KOPT-K1 (cell line): ENCODE results near the gene ATP8A2.

Experiments used
- H3K27ac ChIP-seq: fragments of 200-600 bp; sonication (generic); 2 replicates; pipeline ENCODE4 v1.5.1; 2016; ENCODE audit warnings: antibody characterized with exemption, mild to moderate bottlenecking, low read depth, low read length; ENCODE audit not compliant: poor library complexity, severe bottlenecking
- H3K36me3 ChIP-seq: fragments of 200-600 bp; sonication (generic); 2 replicates; pipeline ENCODE4 v1.5.1; 2017; ENCODE audit warnings: antibody characterized with exemption, mild to moderate bottlenecking, low read length, moderate library complexity; ENCODE audit not compliant: insufficient read depth
- H3K9me3 ChIP-seq: fragments of 200-600 bp; sonication (generic); 2 replicates; pipeline ENCODE4 v1.5.1; 2017; ENCODE audit warnings: antibody characterized with exemption, low read length, mild to moderate bottlenecking; ENCODE audit not compliant: insufficient read depth, poor library complexity, severe bottlenecking

Gene ATP8A2

DNA sequence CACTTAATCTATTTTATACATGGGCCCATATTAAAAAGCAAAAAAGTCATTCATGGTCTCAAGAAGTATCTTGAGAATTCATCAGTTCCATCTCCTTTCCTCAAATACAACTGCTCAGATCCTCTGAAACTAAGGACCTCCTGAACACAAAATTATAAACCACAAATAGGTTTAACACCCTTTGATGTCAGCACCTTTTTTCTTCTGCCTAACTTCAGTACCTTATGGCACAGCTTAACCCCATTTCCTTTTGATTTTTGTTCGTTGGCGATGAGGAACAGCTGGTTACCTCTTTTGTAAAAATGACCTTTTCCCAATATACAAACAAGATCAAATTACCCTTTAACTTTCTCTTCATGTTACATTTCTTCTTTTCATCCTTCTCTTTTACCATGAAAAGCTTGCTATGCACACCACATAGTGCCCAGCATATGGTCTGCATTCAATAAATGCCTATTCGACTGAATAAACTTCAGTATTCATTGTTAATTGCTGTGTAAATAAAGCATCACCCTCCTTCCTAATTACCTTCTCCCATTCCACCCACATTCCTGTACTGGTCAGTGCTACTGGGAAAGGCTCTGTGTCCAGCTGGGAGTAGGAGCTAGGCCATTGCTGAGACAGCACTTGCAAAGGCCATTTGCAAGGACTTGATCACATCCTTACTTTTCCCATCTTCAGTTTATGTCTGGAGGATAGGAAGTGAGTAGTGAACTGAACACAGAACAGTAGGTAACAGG is 362.1 kb downstream of the ATP8A2 start:
- H3K9me3 ChIP-seq, result no peaks in the 10 kb centered on the region
- peak overlapping the region; percentile 84 for H3K27ac ChIP-seq
- H3K36me3 ChIP-seq, result no peaks in the 10 kb centered on the region

GRCh38 chr13:25738342-25739196 is 366.8 kb downstream of the ATP8A2 start:
- no peaks in the 10 kb centered on the region for H3K36me3 ChIP-seq
- H3K9me3 ChIP-seq, result no peaks in the 10 kb centered on the region
- H3K27ac ChIP-seq, result peak overlapping the region; percentile 79

DNA sequence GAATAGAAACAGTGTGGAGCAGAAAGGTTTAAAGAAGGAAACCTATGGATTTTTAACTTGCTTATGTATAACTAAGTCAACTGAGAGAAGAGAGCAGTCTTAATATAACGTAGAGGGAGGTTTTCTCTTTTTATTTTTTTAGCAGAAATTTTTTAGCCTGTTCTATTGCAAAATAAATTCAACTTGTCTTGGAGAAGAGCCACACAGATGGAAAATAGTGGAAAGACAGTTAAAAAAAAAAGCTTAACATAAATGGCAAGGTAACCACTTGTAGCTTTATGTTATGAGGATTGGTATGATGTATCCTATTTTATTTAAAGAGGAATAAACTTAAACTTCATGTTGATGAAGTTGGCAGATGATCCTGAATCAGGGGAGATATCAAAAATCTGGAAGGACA is 367.6 kb downstream of the ATP8A2 start:
- Histone ChIP-seq H3K36me3 (no peaks in the 10 kb centered on the region), H3K9me3 (no peaks in the 10 kb centered on the region), H3K27ac (peak overlapping the region; percentile 79)

DNA sequence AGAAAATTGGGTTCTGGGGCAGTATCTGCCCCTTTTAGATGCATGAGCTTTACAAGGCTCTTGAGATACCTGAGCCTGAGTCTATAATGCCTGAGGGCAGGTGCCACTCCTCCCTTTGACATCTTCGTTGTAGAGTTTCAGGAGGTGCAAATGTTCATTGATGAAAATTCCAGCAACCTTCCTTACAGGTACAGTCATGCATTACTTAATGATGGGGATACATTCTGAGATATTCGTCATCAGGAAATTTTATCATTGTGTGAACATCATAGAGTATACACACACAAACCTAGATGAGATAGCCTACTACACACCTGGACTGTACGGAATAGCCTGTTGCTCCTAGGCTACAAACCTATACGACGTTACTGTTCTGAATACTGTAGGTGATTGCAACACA is 370.0 kb downstream of the ATP8A2 start:
- H3K9me3 ChIP-seq, result no peaks in the 10 kb centered on the region
- no peak overlapping the region for H3K27ac ChIP-seq
- H3K36me3 ChIP-seq, result no peaks in the 10 kb centered on the region

DNA sequence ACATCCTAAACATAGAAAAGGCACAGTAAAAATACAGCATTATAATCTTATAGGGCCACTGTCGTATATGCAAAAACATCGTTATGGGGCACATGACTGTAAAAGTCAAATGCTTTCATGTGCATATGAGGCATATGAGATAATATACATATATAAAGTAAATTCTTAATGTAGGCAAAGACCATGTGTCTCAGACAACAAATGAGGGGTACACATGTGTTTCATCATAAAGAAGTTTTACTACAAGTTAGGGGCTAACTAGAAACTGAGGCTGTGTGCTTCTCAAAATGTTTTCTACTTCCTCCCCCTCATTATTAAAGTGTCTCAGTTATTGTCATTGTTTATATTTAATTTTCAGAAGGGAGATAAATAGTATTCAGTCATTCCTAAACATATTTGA is 370.4 kb downstream of the ATP8A2 start:
- Histone ChIP-seq H3K9me3 (no peaks in the 10 kb centered on the region), H3K27ac (no peak overlapping the region), H3K36me3 (no peaks in the 10 kb centered on the region)

DNA sequence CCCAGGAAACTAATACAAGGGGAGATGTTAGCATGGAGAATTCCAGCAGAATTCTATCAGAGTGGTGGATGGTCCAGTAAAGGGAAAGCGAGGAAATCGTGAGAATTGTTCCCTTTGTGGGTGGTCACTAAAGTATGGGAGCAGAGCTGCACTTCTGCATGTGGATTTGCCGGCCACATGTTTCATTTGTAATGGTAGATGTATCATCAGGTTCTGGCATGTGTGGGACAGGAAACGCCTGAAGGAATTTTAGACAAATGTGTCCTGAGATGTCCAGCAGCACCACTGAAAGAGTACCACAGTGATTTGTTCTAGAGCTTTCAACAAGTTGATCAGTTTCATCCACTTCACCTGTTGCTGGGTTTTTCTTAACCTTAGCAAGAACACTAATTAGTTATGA is 371.6 kb downstream of the ATP8A2 start:
- H3K27ac ChIP-seq, result no peak overlapping the region
- H3K36me3 ChIP-seq, result no peaks in the 10 kb centered on the region
- no peaks in the 10 kb centered on the region for H3K9me3 ChIP-seq

DNA sequence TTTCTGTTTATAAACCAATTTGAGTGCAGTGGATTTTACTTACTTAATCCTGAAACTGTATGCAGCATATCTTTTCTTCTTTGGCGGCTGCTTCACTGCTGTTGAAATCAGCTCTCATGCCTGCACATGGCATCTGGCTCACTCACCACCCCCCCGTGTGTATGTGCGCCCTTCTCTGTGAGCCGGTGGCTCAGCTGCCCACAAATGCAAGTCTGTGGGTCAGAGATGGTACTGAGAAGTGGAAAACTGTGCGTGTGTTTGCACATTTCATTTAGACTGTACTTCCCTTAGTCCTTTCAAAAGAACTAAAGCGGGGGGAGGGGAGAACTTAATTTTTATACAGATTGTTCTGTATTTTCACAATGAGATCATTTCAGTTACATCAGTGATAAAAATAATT is 372.4 kb downstream of the ATP8A2 start:
- Histone ChIP-seq H3K9me3 (no peaks in the 10 kb centered on the region), H3K36me3 (no peaks in the 10 kb centered on the region), H3K27ac (peak overlapping the region; percentile 17)

DNA sequence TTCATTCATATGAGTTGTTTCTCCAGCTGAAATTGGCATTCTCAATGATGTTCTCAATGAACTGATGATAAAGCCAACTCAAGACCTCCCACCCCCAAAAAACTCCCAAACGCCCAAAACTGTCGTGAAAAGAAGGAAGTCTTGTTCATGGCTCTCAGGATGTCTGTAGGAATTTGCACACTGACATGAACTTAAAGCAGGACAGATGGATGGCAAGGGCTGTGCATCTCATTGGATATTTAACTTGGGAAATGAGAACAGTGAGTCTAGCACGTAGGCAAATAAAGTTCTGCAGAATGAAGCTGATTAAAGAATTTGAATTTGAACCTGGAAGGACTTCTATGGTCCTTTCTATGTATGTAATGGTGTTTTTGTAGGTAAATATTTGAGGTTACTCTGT is 374.4 kb downstream of the ATP8A2 start:
- Histone ChIP-seq H3K27ac (no peak overlapping the region), H3K9me3 (no peaks in the 10 kb centered on the region), H3K36me3 (no peaks in the 10 kb centered on the region)

DNA sequence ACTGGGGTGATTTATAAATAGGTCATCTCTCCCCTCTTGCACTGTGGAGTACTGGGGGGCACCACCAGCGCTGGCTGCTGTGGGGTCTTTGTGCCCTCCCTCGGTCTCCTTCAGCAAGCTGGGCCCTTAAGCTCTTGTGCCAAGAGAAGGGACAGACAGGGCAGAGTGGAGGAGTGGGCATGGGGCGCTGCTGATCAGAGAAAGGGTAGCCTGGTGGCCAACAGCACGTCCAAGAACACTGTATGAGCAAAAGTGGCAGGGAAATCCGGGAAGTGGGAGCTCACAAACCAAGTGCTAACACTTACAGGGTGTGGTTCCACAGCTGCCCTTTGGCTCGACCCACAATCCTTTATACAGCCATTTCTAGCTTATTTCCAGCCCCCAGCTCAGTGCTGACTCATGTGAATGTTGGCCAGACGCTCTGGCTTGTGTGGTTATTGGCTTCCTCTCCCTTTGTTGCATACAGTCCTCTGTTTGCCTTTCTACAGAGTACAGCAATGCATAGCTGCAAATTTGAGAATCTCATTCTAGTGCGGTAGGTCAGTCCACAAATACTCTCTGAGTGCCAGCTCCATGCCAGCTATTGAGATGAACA is 381.3 kb downstream of the ATP8A2 start:
- peak overlapping the region; percentile 71 for H3K27ac ChIP-seq
- no peaks in the 10 kb centered on the region for H3K36me3 ChIP-seq
- no peaks in the 10 kb centered on the region for H3K9me3 ChIP-seq

DNA sequence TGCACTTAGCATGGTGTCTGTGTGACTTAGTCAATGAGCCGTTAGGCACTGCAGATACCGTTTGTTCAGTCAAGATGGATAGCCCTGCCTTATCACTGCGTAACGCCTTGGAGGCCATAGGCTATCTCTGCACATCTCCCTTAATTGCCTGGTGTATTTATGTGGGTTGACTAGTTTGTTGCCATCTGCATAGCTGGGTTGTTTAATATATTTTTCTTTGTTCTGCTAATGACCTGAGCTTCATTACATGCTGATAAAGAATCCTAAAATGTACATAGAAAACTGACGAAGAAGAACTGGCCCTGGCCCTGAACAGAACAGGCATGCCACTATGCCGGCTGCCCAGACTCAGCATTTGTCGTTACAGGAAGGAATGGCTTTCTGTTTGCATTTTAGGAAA is 382.2 kb downstream of the ATP8A2 start:
- Histone ChIP-seq H3K27ac (peak overlapping the region; percentile 71), H3K36me3 (no peaks in the 10 kb centered on the region), H3K9me3 (no peaks in the 10 kb centered on the region)

DNA sequence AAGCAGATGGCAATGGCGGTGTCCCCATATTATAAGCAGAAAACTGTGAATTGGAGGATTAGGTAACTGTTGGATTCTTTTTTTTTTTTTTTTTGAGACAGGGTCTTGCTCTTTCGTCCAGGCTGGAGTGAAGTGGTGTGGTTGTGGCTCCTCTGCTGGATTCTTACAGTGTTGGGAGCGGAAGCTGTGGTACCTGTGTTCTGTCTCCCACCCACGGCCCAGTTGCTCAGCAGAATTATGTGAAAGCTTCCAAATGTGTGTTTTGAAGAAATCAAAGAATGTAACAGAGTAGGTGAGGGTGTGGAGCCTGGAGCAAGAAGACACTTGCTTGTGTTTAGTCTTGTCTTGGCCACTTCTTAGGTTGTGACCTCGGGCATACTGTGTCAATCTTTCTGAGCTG is 384.5 kb downstream of the ATP8A2 start:
- H3K9me3 ChIP-seq, result no peaks in the 10 kb centered on the region
- H3K27ac ChIP-seq, result no peak overlapping the region
- no peaks in the 10 kb centered on the region for H3K36me3 ChIP-seq

DNA sequence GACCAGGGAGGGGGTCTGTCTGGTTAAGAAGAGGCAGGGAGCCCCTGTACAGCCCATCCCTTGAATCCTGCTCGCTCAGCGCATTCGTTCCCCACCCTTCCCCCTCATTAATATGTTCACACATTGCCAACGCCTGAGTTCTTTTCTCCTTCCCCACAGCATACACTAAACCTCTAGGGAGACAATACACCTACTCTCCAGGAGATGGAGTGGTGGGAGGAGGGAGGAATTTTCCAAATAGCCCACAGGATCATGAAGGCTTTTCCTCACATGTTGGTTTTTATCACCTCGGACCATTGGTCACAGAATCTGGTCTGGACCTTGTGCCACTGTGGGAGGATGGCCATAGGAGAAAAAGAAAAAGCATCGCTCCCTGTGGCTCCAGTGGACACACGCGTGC is 385.1 kb downstream of the ATP8A2 start:
- no peaks in the 10 kb centered on the region for H3K9me3 ChIP-seq
- H3K36me3 ChIP-seq, result no peaks in the 10 kb centered on the region
- H3K27ac ChIP-seq, result no peak overlapping the region

DNA sequence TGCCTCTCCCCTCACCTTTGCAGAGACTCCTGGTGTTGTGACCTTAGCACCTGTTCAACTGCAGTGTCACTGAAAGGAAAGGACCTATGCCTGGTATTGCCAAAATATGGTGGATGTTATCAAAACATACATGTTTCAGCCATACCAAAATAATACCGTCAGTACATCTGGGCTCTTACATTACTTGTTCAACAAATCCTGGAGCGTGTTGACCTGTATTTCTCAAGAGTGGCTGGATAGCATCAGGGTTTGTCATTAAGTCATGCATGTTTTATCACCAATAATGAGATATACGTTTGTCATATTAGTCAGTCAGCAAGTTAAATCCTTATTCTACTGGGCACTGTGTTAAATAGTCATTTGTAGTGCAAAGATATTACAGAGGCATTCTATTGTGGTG is 389.3 kb downstream of the ATP8A2 start:
- Histone ChIP-seq H3K27ac (no peak overlapping the region), H3K36me3 (no peaks in the 10 kb centered on the region), H3K9me3 (peaks cover 4% of the 10 kb centered on the region)

DNA sequence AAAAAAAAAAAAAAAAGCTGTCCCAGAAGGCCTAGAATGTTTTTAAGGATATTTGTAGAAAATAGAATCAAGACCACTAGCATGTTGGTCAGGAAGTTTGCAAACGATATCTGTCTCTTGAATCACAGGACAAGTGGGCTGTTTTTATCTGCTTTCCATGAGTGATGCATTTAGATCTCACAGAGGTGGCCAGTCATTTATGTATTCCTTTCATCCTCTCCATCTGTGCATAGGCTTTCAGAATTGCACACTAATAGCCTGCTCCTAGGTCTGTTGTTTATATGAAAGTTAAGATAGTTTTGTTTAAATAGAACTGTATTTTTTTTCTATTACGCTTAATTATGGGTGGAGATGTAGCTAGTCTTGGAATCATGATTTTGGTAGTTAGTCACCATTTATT is 390.5 kb downstream of the ATP8A2 start:
- no peaks in the 10 kb centered on the region for H3K36me3 ChIP-seq
- H3K9me3 ChIP-seq, result peaks cover 12% of the 10 kb centered on the region
- peak overlapping the region; percentile 49 for H3K27ac ChIP-seq

GRCh38 chr13:25762795-25763377 is 391.1 kb downstream of the ATP8A2 start:
- H3K36me3 ChIP-seq, result no peaks in the 10 kb centered on the region
- H3K27ac ChIP-seq, result peak overlapping the region; percentile 49
- peaks cover 12% of the 10 kb centered on the region for H3K9me3 ChIP-seq
